AG04449 (cell line): ENCODE results near the gene POTEF.
"Not testable (repeated sequence)": the region's sequence is repeated elsewhere in the genome, so short reads cannot be mapped to it uniquely, and the experiment has no call there.

Source experiments
- CTCF ChIA-PET: fragments of 350-600 bp; formaldehyde crosslinking; extraction: SDS; loops from one replicate; lab custom pipeline; 2021; ENCODE audit warnings: antibody characterized with exemption; lab: Yijun Ruan, JAX
- POLR2A ChIA-PET: fragments of 400-600, 350-600 bp; formaldehyde crosslinking; extraction: SDS; loops from one replicate; lab custom pipeline; 2020; ENCODE audit warnings: antibody characterized with exemption, inconsistent platforms; lab: Yijun Ruan, JAX
- DNase-seq: peaks from one replicate; pipeline ENCODE4 v3.0.0-alpha.2; 2010; ENCODE audit warnings: low read depth, low spot score
- H3K4me3 ChIP-seq: 2 replicates; pipeline ENCODE4 v1.5.1; 2011; ENCODE audit warnings: low read depth, mild to moderate bottlenecking, control low read depth, low read length

Gene POTEF

GRCh38 chr2:130102597-130103363 lies 26.2 kb downstream of the POTEF start:
- CTCF ChIA-PET, DNase-seq, POLR2A ChIA-PET, H3K4me3 ChIP-seq: not testable (repeated sequence)

GRCh38 chr2:130062645-130063044 lies 66.4 kb downstream of the POTEF start:
- CTCF ChIA-PET, POLR2A ChIA-PET, DNase-seq, H3K4me3 ChIP-seq: not testable (repeated sequence)

- DNase-seq, CTCF ChIA-PET, POLR2A ChIA-PET, H3K4me3 ChIP-seq: not testable (repeated sequence)
Observed at GRCh38 chr2:130059982-130060381, 69.0 kb downstream of the POTEF start.

GRCh38 chr2:130056336-130056735 lies 72.7 kb downstream of the POTEF start:
- POLR2A ChIA-PET, H3K4me3 ChIP-seq, CTCF ChIA-PET, DNase-seq: not testable (repeated sequence)

- H3K4me3 ChIP-seq, DNase-seq, CTCF ChIA-PET, POLR2A ChIA-PET: not testable (repeated sequence)
Observed at GRCh38 chr2:130053217-130053911, 75.7 kb downstream of the POTEF start.

- H3K4me3 ChIP-seq, CTCF ChIA-PET, DNase-seq, POLR2A ChIA-PET: not testable (repeated sequence)
Observed at GRCh38 chr2:130052376-130052775, 76.6 kb downstream of the POTEF start.

- H3K4me3 ChIP-seq, POLR2A ChIA-PET, DNase-seq, CTCF ChIA-PET: not testable (repeated sequence)
Observed at GRCh38 chr2:130048422-130048821, 80.6 kb downstream of the POTEF start.

- CTCF ChIA-PET, H3K4me3 ChIP-seq, POLR2A ChIA-PET, DNase-seq: not testable (repeated sequence)
Observed at GRCh38 chr2:130038265-130038603, 90.8 kb downstream of the POTEF start.

- CTCF ChIA-PET, H3K4me3 ChIP-seq, POLR2A ChIA-PET, DNase-seq: not testable (repeated sequence)
Observed at GRCh38 chr2:130025931-130026330, 103.1 kb downstream of the POTEF start.
